ENCODE data around the gene COX7A2L. TPM values are rescaled to one million over a fixed set of nuclear protein-coding genes. Genes with fewer than 3 reads are reported as not detected.

COX7A2L gene
- total and polyA plus RNA-seq, 2 of the 8 experiments (the other 6 are each of a cell fraction or from before 2014, with no cell fraction given): 85.6 to 114 TPM

- Histone ChIP-seq H3K27ac (ENCODE audit: low read depth, low read length) (no peak overlapping the region), H3K9me3 (ENCODE audit: insufficient read depth in 2 of 2, low read depth in 1 of 2, low read length in 1 of 2) (no peaks in the 10 kb centered on the region), H3K23me2 (ENCODE audit: low read depth, low read length) (no peaks in the 10 kb centered on the region), H3K23ac (ENCODE audit: insufficient read length) (no peak overlapping the region), H3K79me1 (ENCODE audit: low read depth, low read length) (no peaks in the 10 kb centered on the region), H2BK12ac (ENCODE audit: low read depth, low read length) (no peak overlapping the region), H3K4me1 (replicated peaks in 1 of 4; ENCODE audit: control insufficient read depth in 3 of 4, insufficient read depth in 4 of 4, low read length in 3 of 4) (no peaks in the 10 kb centered on the region), H3K14ac (ENCODE audit: insufficient read length) (no peak overlapping the region), H2AK5ac (ENCODE audit: low read depth, low read length) (no peak overlapping the region), H2BK5ac (ENCODE audit: low read depth, low read length) (no peak overlapping the region), H3K18ac (ENCODE audit: extremely low read depth, low read length) (no peak overlapping the region), H2BK120ac (replicated peaks; ENCODE audit: low read depth, low read length) (no peak overlapping the region), H3K36me3 (ENCODE audit: control insufficient read depth in 2 of 4, insufficient read depth in 4 of 4, low read length in 3 of 4) (peaks cover 0 to 27% (median 15%) of the 10 kb centered on the region in 4 experiments; a peak in 5 of 8 replicates), H2BK20ac (ENCODE audit: low read length) (no peak overlapping the region), H2BK15ac (ENCODE audit: low read length) (no peak overlapping the region), H4K20me1 (replicated peaks in 1 of 2; ENCODE audit: control insufficient read depth in 1 of 2, insufficient read depth in 2 of 2, low read length in 2 of 2) (peaks cover 0 to 3% of the 10 kb centered on the region in 2 experiments), H3K9ac (replicated peaks in 1 of 4; ENCODE audit: extremely low read depth in 1 of 4, low read depth in 3 of 4, low read length in 3 of 4) (no peak overlapping the region), H3K4me3 (ENCODE audit: extremely low read depth in 1 of 4, insufficient read depth in 2 of 4, low read depth in 3 of 4, low read length in 4 of 4) (no peak overlapping the region), H4K91ac (replicated peaks; ENCODE audit: insufficient read length, low read length) (no peak overlapping the region), H4K8ac (ENCODE audit: extremely low read depth, insufficient read depth, low read length) (no peak overlapping the region), H3K27me3 (replicated peaks in 1 of 4; ENCODE audit: control insufficient read depth in 3 of 4, extremely low read depth in 1 of 4, insufficient read depth in 3 of 4, low read length in 3 of 4) (no peaks in the 10 kb centered on the region), H3K4ac (replicated peaks; ENCODE audit: insufficient read length, low read depth, low read length) (no peak overlapping the region), H3K79me2 (ENCODE audit: control insufficient read depth in 1 of 2, insufficient read depth in 2 of 2, low read length in 2 of 2) (no peaks in the 10 kb centered on the region), H4K5ac (ENCODE audit: insufficient read length, low read depth, low read length) (no peak overlapping the region), H3K4me2 (ENCODE audit: insufficient read depth in 1 of 2, low read depth in 2 of 2, low read length in 2 of 2) (no peak overlapping the region), H3K56ac (replicated peaks; ENCODE audit: insufficient read length, low read depth, low read length) (no peak overlapping the region), H2AFZ (ENCODE audit: low read length) (no peak overlapping the region)
- ChIA-PET POLR2A (ENCODE audit: partially characterized antibody) (no interaction called here), CTCF (ENCODE audit: partially characterized antibody) (interaction anchor here (1.0 kb wide), 1 partner anchor 10 kb away, joined by 3 read pairs; no protein-coding TSS in a partner anchor)
- FAIRE-seq: no peak
- 92% methylated on average over 4 of the region's 4 CpGs; no CpG with 5 or more reads in 1 of the 2 experiments for WGBS, 2 experiments (ENCODE audit: extremely low coverage in 1 of 2, insufficient coverage in 1 of 2, insufficient read length in 1 of 2, insufficient replicate concordance in 2 of 2, low coverage in 1 of 2, low lambda C conversion rate in 2 of 2, missing lambda C conversion rate in 1 of 2)
- no peak for DNase-seq (ENCODE audit: low read depth in 1 of 2, low spot score in 2 of 2)
- TF ChIP-seq ZNF274 (IDR thresholded peaks at IDR 0.05; ENCODE audit: borderline replicate concordance, extremely low read depth, low read length): no peak
- TF ChIP-seq SRF (IDR thresholded peaks at IDR 0.05; ENCODE audit: low read depth, low read length): no peak
These were observed 36.8 kb downstream of the COX7A2L start for GRCh38 chr2:42324244-42324643.

Measured in H1 (cell line).